Measurements from ENCODE around the gene MAP3K7CL.
"Not testable (repeated sequence)": the region's sequence is repeated elsewhere in the genome, so short reads cannot be mapped to it uniquely, and the experiment has no call there.

MAP3K7CL gene

DNA sequence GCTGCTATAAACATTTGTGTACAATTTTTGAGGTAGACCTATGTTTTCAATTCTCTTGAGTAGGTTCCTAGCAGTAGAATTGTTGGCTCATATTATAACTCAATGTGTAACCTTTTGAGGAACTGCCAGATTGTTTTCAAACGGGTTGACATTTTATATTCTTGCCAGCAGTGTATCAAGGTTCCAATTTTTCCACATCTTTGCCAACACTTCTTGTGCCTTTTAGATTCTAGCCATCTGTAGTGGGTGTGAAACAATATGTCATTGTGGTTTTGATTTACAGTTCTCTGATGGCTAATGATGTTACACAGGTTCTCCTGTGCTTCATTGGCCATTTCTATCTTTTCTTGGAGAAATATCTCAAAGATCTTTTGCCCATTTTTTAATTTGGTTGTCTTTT lies 36.4 kb downstream of the MAP3K7CL start:
- DNase-seq (ENCODE audit: low spot score): no peak

DNA sequence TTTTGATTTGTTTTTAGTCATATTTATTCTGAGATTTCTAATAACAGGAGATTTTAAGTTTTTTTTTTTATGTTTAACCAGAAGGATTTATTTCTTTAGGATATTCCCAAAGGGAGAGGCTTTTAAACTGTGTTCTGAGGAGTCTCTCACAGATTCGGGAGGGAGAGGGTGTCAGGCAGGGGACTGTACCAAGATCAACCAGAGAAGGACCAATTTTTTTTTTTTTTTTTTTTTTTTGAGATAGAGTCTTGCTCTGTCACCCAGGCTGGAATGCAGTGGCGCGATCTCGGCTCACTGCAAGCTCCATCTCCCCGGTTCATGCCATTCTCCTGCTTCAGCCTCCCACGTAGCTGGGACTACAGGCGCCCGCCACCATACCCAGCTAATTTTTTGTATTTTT lies 37.0 kb downstream of the MAP3K7CL start:
- not testable (repeated sequence) for DNase-seq (ENCODE audit: low spot score)

DNA sequence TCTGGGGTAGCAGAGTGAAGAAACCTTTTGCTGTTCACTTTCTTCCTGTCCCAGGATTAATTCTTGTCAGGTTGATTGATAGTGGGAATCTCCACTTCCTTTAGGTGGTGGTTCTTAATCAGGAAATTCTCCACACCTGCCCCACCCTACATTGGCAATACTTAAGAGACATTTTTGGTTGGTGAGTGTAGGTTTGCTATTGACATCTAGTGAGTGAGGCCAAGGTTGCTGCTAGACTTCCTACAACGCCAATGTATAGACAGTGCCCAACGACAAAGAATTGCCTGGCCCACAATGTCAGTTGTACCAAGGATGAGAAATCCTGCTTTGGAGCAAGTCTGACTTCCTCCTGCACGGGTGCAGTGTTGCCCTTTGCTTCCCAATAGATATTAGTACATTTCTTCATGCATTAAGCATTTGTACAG lies 38.5 kb downstream of the MAP3K7CL start:
- DNase-seq (ENCODE audit: low spot score): no peak

- no peak for DNase-seq (ENCODE audit: low spot score)
Measured at GRCh38 chr21:29170944-29171343, 40.5 kb downstream of the MAP3K7CL start.

GRCh38 chr21:29172282-29172681 lies 41.8 kb downstream of the MAP3K7CL start:
- no peak for DNase-seq (ENCODE audit: low spot score)

DNA sequence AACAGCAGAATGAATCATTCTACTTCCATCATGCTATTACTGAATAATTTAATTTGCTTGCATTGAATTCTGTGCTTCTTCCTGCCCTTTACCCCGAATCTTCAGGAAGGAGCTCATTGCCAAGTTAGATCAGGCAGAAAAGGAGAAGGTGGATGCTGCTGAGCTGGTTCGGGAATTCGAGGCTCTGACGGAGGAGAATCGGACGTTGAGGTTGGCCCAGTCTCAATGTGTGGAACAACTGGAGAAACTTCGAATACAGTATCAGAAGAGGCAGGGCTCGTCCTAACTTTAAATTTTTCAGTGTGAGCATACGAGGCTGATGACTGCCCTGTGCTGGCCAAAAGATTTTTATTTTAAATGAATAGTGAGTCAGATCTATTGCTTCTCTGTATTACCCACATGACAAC lies 44.2 kb downstream of the MAP3K7CL start:
- no peak for DNase-seq (ENCODE audit: low spot score)

- DNase-seq (ENCODE audit: low spot score): no peak
Measured at GRCh38 chr21:29175408-29176134, 45.1 kb downstream of the MAP3K7CL start.

GRCh38 chr21:29176471-29177120 lies 46.2 kb downstream of the MAP3K7CL start:
- DNase-seq (ENCODE audit: low spot score): no peak

- no peak for DNase-seq (ENCODE audit: low spot score)
Measured at GRCh38 chr21:29177800-29178199, 47.4 kb downstream of the MAP3K7CL start.

DNA sequence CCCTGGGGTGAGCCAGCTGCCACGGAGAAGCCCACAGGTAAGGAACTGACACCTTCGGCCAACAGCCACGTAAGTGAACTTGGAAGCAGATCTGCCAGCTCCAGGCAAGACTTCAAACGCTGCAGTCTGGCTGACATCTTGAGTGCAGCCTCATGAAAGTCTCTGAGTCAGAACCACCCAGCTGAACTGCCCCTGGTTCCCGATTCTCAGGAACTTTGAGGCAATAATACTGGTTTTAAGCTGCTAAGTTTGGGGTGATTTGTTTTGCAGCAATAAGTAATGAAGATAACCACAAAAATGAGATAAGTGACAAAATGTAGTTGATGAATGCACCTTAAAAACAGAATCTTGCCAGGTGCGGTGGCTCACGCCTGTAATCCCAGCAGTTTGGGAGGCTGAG lies 48.5 kb downstream of the MAP3K7CL start:
- DNase-seq (ENCODE audit: low spot score): no peak

- no peak for DNase-seq (ENCODE audit: low spot score)
Measured at GRCh38 chr21:29179503-29179902, 49.1 kb downstream of the MAP3K7CL start.

DNA sequence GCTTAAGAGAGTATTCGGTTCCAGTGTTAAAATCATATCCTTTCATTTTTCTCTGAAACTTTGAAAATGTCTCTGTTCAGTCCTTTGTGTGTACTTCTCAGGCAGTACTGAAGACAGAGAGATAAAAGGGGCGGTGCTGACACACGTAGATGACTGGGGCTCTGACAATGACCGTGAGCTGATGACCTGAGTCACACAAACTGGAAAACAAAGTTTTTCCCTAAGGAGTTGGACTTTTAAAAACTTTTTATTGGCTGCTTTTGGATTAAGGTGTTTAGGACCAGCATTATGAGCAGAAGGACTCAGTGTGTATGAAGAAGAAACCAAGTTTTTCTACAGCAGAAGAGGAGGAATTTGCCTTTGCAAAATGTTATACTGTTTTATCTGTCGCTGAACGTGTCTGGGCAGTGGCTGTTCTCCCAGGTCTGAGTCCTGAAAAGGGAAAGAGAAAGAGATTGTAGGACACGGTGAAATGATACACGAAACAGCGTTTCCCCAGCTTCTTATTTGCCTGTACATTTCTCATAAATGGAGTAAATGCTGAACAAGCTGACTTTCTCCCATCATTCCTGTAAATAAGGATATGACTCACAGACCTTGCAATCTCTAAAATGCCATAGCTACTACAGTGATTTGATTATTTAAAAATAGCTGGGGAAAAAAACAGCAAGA lies 51.5 kb downstream of the MAP3K7CL start:
- no peak for DNase-seq (ENCODE audit: low spot score)

- DNase-seq (ENCODE audit: low spot score): no peak
Measured at GRCh38 chr21:29182691-29183092, 52.2 kb downstream of the MAP3K7CL start.

DNA sequence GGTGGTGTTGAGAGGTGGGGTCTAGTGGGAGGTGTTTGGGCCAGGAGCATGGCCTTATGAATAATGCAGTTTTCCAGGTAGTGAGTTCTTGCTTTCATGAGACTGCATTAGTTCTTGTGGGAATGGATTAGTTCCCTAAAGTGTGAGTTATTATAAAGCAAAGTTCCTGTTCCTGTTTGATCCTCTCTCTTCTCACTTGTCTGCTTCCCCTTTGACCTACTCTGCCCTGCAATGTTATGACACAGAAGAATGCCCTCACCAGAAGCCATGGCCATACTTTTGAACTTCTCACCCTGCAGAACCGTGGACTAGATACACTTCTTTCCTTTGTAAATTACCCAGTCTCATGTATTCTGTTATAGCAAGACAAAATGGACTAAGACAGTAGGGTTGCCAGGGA lies 53.6 kb downstream of the MAP3K7CL start:
- DNase-seq (ENCODE audit: low spot score): no peak

DNA sequence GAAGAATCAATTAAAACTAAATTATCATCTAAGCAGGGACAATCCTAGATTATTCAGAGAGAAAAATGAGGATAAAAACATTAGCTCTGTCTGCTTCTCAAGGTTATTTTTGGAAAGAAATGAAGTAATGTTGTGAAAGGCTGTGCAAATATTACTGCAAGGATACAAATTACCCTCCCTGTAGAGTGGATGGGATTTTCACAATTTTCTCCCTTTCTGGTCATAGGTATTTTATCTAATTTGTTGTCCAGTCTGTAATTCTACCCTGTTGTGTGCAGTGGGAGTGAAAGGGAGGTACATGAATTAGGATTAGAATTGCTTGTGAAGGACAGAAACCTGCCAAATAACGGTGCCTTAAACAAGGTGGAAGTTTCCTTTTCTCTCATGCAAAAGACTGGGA lies 54.7 kb downstream of the MAP3K7CL start:
- no peak for DNase-seq (ENCODE audit: low spot score)

DNA sequence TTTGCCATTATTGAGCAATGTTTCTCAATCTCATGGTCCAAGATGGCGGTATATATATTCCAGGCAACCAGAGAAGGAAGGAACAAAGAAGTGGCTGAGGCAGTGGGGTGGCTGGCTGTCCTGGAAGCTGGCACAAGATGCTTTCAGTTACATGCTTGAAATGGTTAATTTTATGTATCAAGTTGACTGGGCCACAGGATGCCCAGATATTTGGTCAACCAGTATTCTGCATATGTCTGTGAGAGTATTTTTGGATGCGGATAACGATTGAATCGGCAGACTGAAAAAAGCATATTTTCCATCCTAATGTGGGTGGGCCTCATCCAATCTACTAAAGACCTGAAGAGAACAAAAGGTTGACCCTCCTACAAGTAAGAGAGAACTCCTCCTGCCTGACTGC lies 55.2 kb downstream of the MAP3K7CL start:
- DNase-seq (ENCODE audit: low spot score): no peak

DNA sequence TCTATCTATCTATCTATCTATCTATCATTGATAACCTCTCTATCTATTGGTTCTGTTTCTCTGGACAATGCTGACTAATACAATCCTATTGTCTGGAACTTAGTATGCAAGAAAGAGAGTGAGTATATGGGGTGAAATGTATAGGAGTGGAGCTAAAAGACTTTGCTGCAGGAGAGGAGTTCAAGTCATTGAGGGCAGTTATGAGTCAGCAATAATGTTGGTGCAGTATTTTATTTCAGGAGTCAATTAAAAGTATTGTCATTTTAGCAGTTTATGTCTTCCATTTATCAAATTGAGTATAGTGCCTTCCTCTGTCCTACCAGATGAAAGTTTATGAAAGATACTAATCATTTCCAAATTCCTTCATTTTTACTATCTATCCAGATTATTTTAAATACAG lies 55.8 kb downstream of the MAP3K7CL start:
- no peak for DNase-seq (ENCODE audit: low spot score)

DNA sequence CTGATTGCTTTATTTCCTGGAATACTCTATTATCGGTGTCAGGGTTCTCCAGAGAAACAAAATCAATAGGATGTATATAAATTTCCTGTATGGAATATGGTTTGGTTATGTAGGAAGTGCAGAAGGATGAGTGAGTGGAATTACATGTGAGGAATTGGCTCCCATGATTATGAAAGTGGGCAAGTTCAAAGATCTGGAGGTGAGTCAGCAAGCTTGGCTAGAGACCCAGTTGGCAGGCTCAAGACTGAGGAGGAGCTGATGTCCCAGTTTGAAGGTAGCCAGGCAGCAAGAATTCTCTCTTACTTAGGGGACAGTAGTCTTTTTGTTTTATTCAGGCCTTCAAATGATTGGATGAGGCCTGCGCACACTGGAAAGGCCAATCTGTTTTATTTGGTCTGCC lies 57.5 kb downstream of the MAP3K7CL start:
- DNase-seq (ENCODE audit: low spot score): no peak

DNA sequence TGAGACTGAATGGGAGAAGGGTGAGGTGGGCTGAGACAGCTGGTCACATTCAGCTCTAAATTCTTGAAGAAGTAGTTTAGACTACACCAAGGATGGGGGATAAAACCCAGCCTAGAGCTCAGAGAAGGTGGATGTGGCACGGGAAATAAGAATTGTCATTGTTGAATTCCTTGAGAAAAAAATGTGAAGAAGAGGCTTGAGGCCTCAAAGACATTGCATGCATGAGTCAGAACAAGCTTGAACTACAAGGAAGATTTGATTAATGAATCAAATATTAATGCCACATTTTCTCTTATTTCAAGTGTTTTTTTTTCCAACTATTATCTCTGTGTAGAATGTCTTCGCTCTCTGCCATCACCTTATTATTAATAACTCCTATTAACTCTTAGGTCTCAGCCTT lies 58.9 kb downstream of the MAP3K7CL start:
- DNase-seq (ENCODE audit: low spot score): no peak

DNA sequence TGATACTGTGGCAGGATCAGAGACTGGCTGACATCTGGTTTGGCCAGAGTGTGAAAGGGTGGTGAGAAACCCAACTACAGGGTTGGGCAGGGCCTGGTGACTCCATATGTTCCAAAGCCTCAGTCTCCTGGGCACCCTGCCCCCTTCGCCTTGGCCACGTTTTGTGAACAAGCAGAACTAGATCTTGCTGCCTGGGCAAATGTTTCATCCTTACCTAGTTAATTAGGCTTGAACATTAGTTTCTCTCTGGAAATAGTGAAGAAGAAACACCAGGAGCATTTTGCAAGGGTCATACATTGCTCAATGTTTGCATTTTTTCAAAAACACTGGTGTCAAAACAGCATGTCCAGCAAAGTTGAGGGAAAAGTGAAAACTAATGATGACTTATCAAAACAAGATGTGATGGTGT lies 60.5 kb downstream of the MAP3K7CL start:
- no peak for DNase-seq (ENCODE audit: low spot score)

GRCh38 chr21:29193072-29193471 lies 62.6 kb downstream of the MAP3K7CL start:
- DNase-seq (ENCODE audit: low spot score): peak; percentile 16

GRCh38 chr21:29193901-29194300 lies 63.5 kb downstream of the MAP3K7CL start:
- DNase-seq (ENCODE audit: low spot score): no peak

- DNase-seq (ENCODE audit: low spot score): no peak
Measured at GRCh38 chr21:29194342-29194741, 63.9 kb downstream of the MAP3K7CL start.

All from SK-N-DZ (cell line).